ENCODE measurements around the gene SAMD7. TPM values are rescaled to one million over a fixed set of nuclear protein-coding genes. Genes with fewer than 3 reads are reported as not detected.

Gene SAMD7
- total RNA-seq, 2 donors from 2014 or later = not detected

- Histone ChIP-seq H3K4me3 (no peak overlapping the region), H3K27ac (no peak overlapping the region), H3K4me1 (ENCODE audit: control insufficient read depth in 1 of 2, low read depth in 2 of 2) (peaks cover 19 to 43% of the 10 kb centered on the region in 2 donors), H3K9me3 (no peaks in the 10 kb centered on the region), H3K36me3 (peaks cover 3% of the 10 kb centered on the region), H3K27me3 (replicated peaks; ENCODE audit: insufficient read depth) (no peaks in the 10 kb centered on the region)
- TF ChIP-seq CTCF (IDR thresholded peaks at IDR 0.05) = no peak
- DNase-seq (ENCODE audit: low spot score) = no peak
- no peak for ATAC-seq (ENCODE audit: insufficient number of reproducible peaks, low FRiP score, low read depth)
Observed at GRCh38 chr3:169969174-169970095, 58.1 kb downstream of the SAMD7 start.

- Histone ChIP-seq H3K4me1 (ENCODE audit: control insufficient read depth in 1 of 2, low read depth in 2 of 2) (peaks cover 19 to 43% of the 10 kb centered on the region in 2 donors), H3K9me3 (no peaks in the 10 kb centered on the region), H3K27ac (no peak overlapping the region), H3K36me3 (peaks cover 3% of the 10 kb centered on the region), H3K4me3 (no peak overlapping the region), H3K27me3 (replicated peaks; ENCODE audit: insufficient read depth) (no peaks in the 10 kb centered on the region)
- DNase-seq (ENCODE audit: low spot score) = no peak
- TF ChIP-seq CTCF (IDR thresholded peaks at IDR 0.05) = no peak
- no peak for ATAC-seq (ENCODE audit: insufficient number of reproducible peaks, low FRiP score, low read depth)
Observed at GRCh38 chr3:169970847-169971246, 59.5 kb downstream of the SAMD7 start.

DNA sequence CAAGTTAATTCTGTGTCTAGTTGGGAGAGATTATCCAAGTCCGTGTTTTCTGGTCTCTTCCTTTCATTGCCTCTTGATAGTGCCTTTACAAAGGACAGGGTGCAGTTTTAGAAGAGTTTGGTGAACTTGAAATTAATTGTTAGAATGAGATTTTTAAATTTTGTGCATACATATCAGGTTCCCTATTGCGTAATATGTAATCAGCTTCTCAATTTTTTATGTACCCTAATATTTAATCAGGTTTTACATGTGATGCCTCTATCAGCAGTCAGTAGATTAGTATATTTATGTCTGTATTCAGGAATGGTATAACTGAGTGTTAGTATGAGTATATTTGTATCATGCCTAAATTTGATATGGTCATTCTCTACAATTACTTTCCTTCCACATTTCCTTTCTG is 60.1 kb downstream of the SAMD7 start:
- DNase-seq (ENCODE audit: low spot score) = no peak
- ATAC-seq (ENCODE audit: insufficient number of reproducible peaks, low FRiP score, low read depth) = no peak
- Histone ChIP-seq H3K4me1 (ENCODE audit: control insufficient read depth in 1 of 2, low read depth in 2 of 2) (peaks cover 19 to 43% of the 10 kb centered on the region in 2 donors), H3K4me3 (no peak overlapping the region), H3K27me3 (replicated peaks; ENCODE audit: insufficient read depth) (no peaks in the 10 kb centered on the region), H3K9me3 (no peaks in the 10 kb centered on the region), H3K27ac (no peak overlapping the region), H3K36me3 (peaks cover 10% of the 10 kb centered on the region)
- no peak for TF ChIP-seq CTCF (IDR thresholded peaks at IDR 0.05)

DNA sequence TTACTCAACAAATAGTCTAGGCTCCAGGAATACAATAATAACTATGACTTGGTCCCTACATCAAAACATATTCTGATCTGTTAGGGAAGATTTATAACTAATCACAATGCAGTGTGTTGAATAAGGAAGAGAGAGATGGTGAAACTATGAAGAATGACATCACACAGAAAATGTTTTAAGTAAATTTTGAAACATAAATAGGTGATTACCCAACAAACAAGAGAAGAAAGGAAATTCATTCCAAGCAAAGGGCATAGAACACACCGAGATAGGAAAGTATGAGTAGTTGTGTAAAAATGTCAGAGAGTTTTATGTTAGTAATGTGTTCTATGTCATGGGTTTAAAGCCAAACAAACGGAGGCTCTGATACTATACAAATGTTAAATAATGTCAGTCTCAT is 68.7 kb downstream of the SAMD7 start:
- no peak overlapping the region for H3K4me3 ChIP-seq
- no peak for DNase-seq (ENCODE audit: low spot score)
- no peak overlapping the region for H3K27ac ChIP-seq
- no peak for ATAC-seq (ENCODE audit: insufficient number of reproducible peaks, low FRiP score, low read depth)
- no peaks in the 10 kb centered on the region for H3K9me3 ChIP-seq
- no peaks in the 10 kb centered on the region for H3K27me3 ChIP-seq (replicated peaks; ENCODE audit: insufficient read depth)
- H3K36me3 ChIP-seq = peaks cover 57% of the 10 kb centered on the region
- TF ChIP-seq CTCF (IDR thresholded peaks at IDR 0.05) = no peak
- no peaks in the 10 kb centered on the region for H3K4me1 ChIP-seq (ENCODE audit: control insufficient read depth in 1 of 2, low read depth in 2 of 2)

DNA sequence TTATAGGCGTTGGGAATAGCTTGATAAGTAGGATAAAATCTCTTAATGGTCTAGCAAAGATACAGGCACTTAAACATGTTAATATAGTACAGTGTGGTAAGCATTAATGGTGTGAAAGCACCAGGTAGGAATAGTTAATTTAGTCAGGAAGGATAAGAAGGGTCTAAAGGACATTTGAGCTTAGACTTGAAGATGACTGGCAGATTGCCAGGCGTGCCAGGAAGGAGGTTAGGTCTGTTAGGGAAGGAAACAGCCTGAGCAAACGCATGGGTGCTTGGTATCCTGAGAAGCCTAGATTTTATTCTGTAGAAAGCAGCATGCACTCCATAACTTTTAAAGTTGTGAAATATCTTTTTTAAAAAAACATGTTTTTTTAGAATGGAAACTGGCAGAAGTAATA is 72.9 kb downstream of the SAMD7 start:
- ATAC-seq (ENCODE audit: insufficient number of reproducible peaks, low FRiP score, low read depth) (no peak), DNase-seq (ENCODE audit: low spot score) (no peak)
- no peaks in the 10 kb centered on the region for H3K9me3 ChIP-seq
- no peak overlapping the region for H3K4me3 ChIP-seq
- no peak for TF ChIP-seq CTCF (IDR thresholded peaks at IDR 0.05)
- H3K27ac ChIP-seq = no peak overlapping the region
- no peaks in the 10 kb centered on the region for H3K4me1 ChIP-seq (ENCODE audit: control insufficient read depth in 1 of 2, low read depth in 2 of 2)
- H3K27me3 ChIP-seq (replicated peaks; ENCODE audit: insufficient read depth) = no peaks in the 10 kb centered on the region
- peaks cover 50% of the 10 kb centered on the region for H3K36me3 ChIP-seq

Other genes starting within 250 kb of the SAMD7 start
- gene MECOM, start 247.9 kb upstream of the SAMD7 start, total RNA-seq = 10 to 100 TPM; 26.4 to 51.1 TPM
- 100 to 1,000 TPM; 126 to 132 TPM for gene TERC, start 146.5 kb upstream of the SAMD7 start, total RNA-seq
- gene ACTRT3, start 142.0 kb upstream of the SAMD7 start, total RNA-seq = 1 to 10 TPM; 2.7 to 3.1 TPM
- gene MYNN, start 138.2 kb upstream of the SAMD7 start, total RNA-seq = 10 to 100 TPM; 10.8 to 14.3 TPM
- gene LRRIQ4, start 98.7 kb upstream of the SAMD7 start, total RNA-seq = not detected
- gene LRRC34, start 98.7 kb upstream of the SAMD7 start, total RNA-seq = 1 to 10 TPM; 4.5 to 5.1 TPM
- gene LRRC31, start 41.6 kb upstream of the SAMD7 start, total RNA-seq = not detected
- 10 to 100 TPM; 27.3 to 49.0 TPM for gene SEC62, start 55.2 kb downstream of the SAMD7 start, total RNA-seq
- gene GPR160, start 126.4 kb downstream of the SAMD7 start, total RNA-seq = 1 to 10 TPM; 2.2 to 2.3 TPM